Measurements from ENCODE around the gene C1QTNF5. TPM values are rescaled to one million over a fixed set of nuclear protein-coding genes. Genes with fewer than 3 reads are reported as not detected.

The C1QTNF5 gene
- total and polyA plus RNA-seq, 2 of the 8 experiments (the other 6 are each of a cell fraction or from before 2014, with no cell fraction given): 2.2 to 2.7 TPM

- no peak for DNase-seq (ENCODE audit: low read depth in 1 of 2, low spot score in 2 of 2)
- Histone ChIP-seq H3K4me1 (replicated peaks in 1 of 4; ENCODE audit: control insufficient read depth in 3 of 4, insufficient read depth in 4 of 4, low read length in 3 of 4) (peaks cover 0 to 17% (median 13%) of the 10 kb centered on the region in 4 experiments; a peak in 6 of 7 replicates), H3K4me3 (ENCODE audit: extremely low read depth in 1 of 4, insufficient read depth in 2 of 4, low read depth in 3 of 4, low read length in 4 of 4) (no peak overlapping the region), H3K4ac (replicated peaks; ENCODE audit: insufficient read length, low read depth, low read length) (no peak overlapping the region), H3K56ac (replicated peaks; ENCODE audit: insufficient read length, low read depth, low read length) (no peak overlapping the region), H4K8ac (ENCODE audit: extremely low read depth, insufficient read depth, low read length) (no peak overlapping the region), H2BK5ac (ENCODE audit: low read depth, low read length) (no peak overlapping the region), H3K79me1 (ENCODE audit: low read depth, low read length) (no peaks in the 10 kb centered on the region), H2BK12ac (ENCODE audit: low read depth, low read length) (no peak overlapping the region), H4K20me1 (replicated peaks in 1 of 2; ENCODE audit: control insufficient read depth in 1 of 2, insufficient read depth in 2 of 2, low read length in 2 of 2) (peaks cover 0 to 11% of the 10 kb centered on the region in 2 experiments), H2AFZ (ENCODE audit: low read length) (no peak overlapping the region), H2AK5ac (ENCODE audit: low read depth, low read length) (no peak overlapping the region), H3K36me3 (ENCODE audit: control insufficient read depth in 2 of 4, insufficient read depth in 4 of 4, low read length in 3 of 4) (no peaks in the 10 kb centered on the region), H3K23ac (ENCODE audit: insufficient read length) (no peak overlapping the region), H3K14ac (ENCODE audit: insufficient read length) (no peak overlapping the region), H4K91ac (replicated peaks; ENCODE audit: insufficient read length, low read length) (no peak overlapping the region), H3K4me2 (ENCODE audit: insufficient read depth in 1 of 2, low read depth in 2 of 2, low read length in 2 of 2) (no peak overlapping the region), H3K79me2 (ENCODE audit: control insufficient read depth in 1 of 2, insufficient read depth in 2 of 2, low read length in 2 of 2) (no peaks in the 10 kb centered on the region), H3K23me2 (ENCODE audit: low read depth, low read length) (no peaks in the 10 kb centered on the region), H2BK15ac (ENCODE audit: low read length) (no peak overlapping the region), H3K9me3 (ENCODE audit: insufficient read depth in 2 of 2, low read depth in 1 of 2, low read length in 1 of 2) (no peaks in the 10 kb centered on the region; a peak in 1 of 4 replicates), H4K5ac (ENCODE audit: insufficient read length, low read depth, low read length) (no peak overlapping the region), H3K27ac (ENCODE audit: low read depth, low read length) (no peak overlapping the region), H3K9ac (replicated peaks in 1 of 4; ENCODE audit: extremely low read depth in 1 of 4, low read depth in 3 of 4, low read length in 3 of 4) (no peak overlapping the region), H2BK20ac (ENCODE audit: low read length) (no peak overlapping the region), H2BK120ac (replicated peaks; ENCODE audit: low read depth, low read length) (no peak overlapping the region), H3K18ac (ENCODE audit: extremely low read depth, low read length) (no peak overlapping the region), H3K27me3 (replicated peaks in 1 of 4; ENCODE audit: control insufficient read depth in 3 of 4, extremely low read depth in 1 of 4, insufficient read depth in 3 of 4, low read length in 3 of 4) (peaks cover 9 to 18% (median 15%) of the 10 kb centered on the region in 4 experiments)
- ChIA-PET CTCF (ENCODE audit: partially characterized antibody) (interaction anchor here (0.6 to 26.3 kb wide), 16 partner anchors 9 to 237 kb away, joined by 3 to 474 read pairs (median 3); partner anchors contain the start of genes C1QTNF5, MFRP and USP2), POLR2A (ENCODE audit: partially characterized antibody) (interaction anchor here (1.0 to 1.8 kb wide), 4 partner anchors 13 to 196 kb away, joined by 3 to 5 read pairs (median 4); partner anchors contain the start of gene RNF26)
- WGBS, 2 experiments (ENCODE audit: extremely low coverage in 1 of 2, insufficient coverage in 1 of 2, insufficient read length in 1 of 2, insufficient replicate concordance in 2 of 2, low coverage in 1 of 2, low lambda C conversion rate in 2 of 2, missing lambda C conversion rate in 1 of 2): 75% methylated on average over 13 of the region's 13 CpGs; no CpG with 5 or more reads in 1 of the 2 experiments
- FAIRE-seq: no peak
- TF ChIP-seq USF2 (IDR thresholded peaks at IDR 0.05; ENCODE audit: low read length) (no peak), ASH2L (IDR thresholded peaks at IDR 0.05; ENCODE audit: low read length) (no peak), CTCF (IDR thresholded peaks at IDR 0.05; ENCODE audit: control extremely low read depth in 1 of 3, insufficient read depth in 1 of 3, low read depth in 1 of 3, low read length in 3 of 3) (no peak), RAD21 (IDR thresholded peaks at IDR 0.05 in 1 of 2, conservative IDR thresholded peaks at IDR 0.05 in 1 of 2; ENCODE audit: low read depth in 2 of 2, low read length in 2 of 2) (no peak), KDM1A (IDR thresholded peaks at IDR 0.05; ENCODE audit: borderline replicate concordance, low read length) (no peak), KDM5A (IDR thresholded peaks at IDR 0.05; ENCODE audit: low read length) (no peak), SP4 (IDR thresholded peaks at IDR 0.05; ENCODE audit: low read length) (no peak)
Observed at GRCh38 chr11:119369132-119369925, 28.6 kb upstream of the C1QTNF5 start.

Data from H1 (cell line).